ENCODE results near the gene PRKN. TPM values are rescaled to one million over a fixed set of nuclear protein-coding genes. Genes with fewer than 3 reads are reported as not detected.

PRKN gene
- total RNA-seq, 2 donors from 2014 or later = 3.3 to 4.8 TPM

GRCh38 chr6:162385980-162386379 is 341.6 kb downstream of the PRKN start:
- WGBS, 2 experiments (ENCODE audit: insufficient coverage in 1 of 2, insufficient read length in 1 of 2) = 87% methylated on average over 2 of the region's 4 CpGs; no CpG with 5 or more reads in 1 of the 2 experiments
- H3K4me3 Mint-ChIP-seq = no peak overlapping the region
- H3K9me3 ChIP-seq (ENCODE audit: control insufficient read depth, low read length) = no peaks in the 10 kb centered on the region
- no peak for TF ChIP-seq CTCF (conservative IDR thresholded peaks at IDR 0.05)
- no peaks in the 10 kb centered on the region for H3K9me3 Mint-ChIP-seq
- no peak overlapping the region for H3K4me3 ChIP-seq (ENCODE audit: low read length)
- no peaks in the 10 kb centered on the region for H3K27me3 ChIP-seq (ENCODE audit: control insufficient read depth, insufficient read depth, low read length, poor library complexity, severe bottlenecking)
- no peaks in the 10 kb centered on the region for H3K36me3 Mint-ChIP-seq (ENCODE audit: low read depth)
- no peak for DNase-seq
- no peak overlapping the region for H3K27ac Mint-ChIP-seq
- H3K4me1 Mint-ChIP-seq = no peaks in the 10 kb centered on the region
- H3K27ac ChIP-seq (ENCODE audit: low read depth, low read length) = no peak overlapping the region
- H3K36me3 ChIP-seq (ENCODE audit: control insufficient read depth, insufficient read depth, low read length) = no peaks in the 10 kb centered on the region
- H3K27me3 Mint-ChIP-seq (ENCODE audit: insufficient read depth) = no peaks in the 10 kb centered on the region
- no peaks in the 10 kb centered on the region for H3K4me1 ChIP-seq (ENCODE audit: control insufficient read depth, insufficient read depth, low read length)
- no peak overlapping the region for H3K9ac ChIP-seq (ENCODE audit: extremely low read depth, low read length, poor library complexity, severe bottlenecking)

- no peak for DNase-seq
These were observed 347.7 kb downstream of the PRKN start for GRCh38 chr6:162379757-162380409.

GRCh38 chr6:162377735-162378134 is 349.8 kb downstream of the PRKN start:
- Histone ChIP-seq H3K9ac (ENCODE audit: extremely low read depth, low read length, poor library complexity, severe bottlenecking) (no peak overlapping the region), H3K4me3 (ENCODE audit: low read length) (no peak overlapping the region), H3K36me3 (ENCODE audit: control insufficient read depth, insufficient read depth, low read length) (no peaks in the 10 kb centered on the region), H3K27ac (ENCODE audit: low read depth, low read length) (no peak overlapping the region), H3K4me1 (ENCODE audit: control insufficient read depth, insufficient read depth, low read length) (no peaks in the 10 kb centered on the region), H3K27me3 (ENCODE audit: control insufficient read depth, insufficient read depth, low read length, poor library complexity, severe bottlenecking) (no peaks in the 10 kb centered on the region), H3K9me3 (ENCODE audit: control insufficient read depth, low read length) (no peaks in the 10 kb centered on the region)
- H3K27ac Mint-ChIP-seq = no peak overlapping the region
- no peaks in the 10 kb centered on the region for H3K27me3 Mint-ChIP-seq (ENCODE audit: insufficient read depth)
- no peaks in the 10 kb centered on the region for H3K36me3 Mint-ChIP-seq (ENCODE audit: low read depth)
- peaks cover 6% of the 10 kb centered on the region for H3K4me1 Mint-ChIP-seq
- no peaks in the 10 kb centered on the region for H3K9me3 Mint-ChIP-seq
- no peak overlapping the region for H3K4me3 Mint-ChIP-seq
- DNase-seq = no peak
- no peak for TF ChIP-seq CTCF (conservative IDR thresholded peaks at IDR 0.05)
- WGBS, 2 experiments (ENCODE audit: insufficient coverage in 1 of 2, insufficient read length in 1 of 2) = 94 to 100% methylated on average over 5 to 7 of the region's 7 CpGs

More at GRCh38 chr6:162379757-162380409, 347.7 kb downstream of the PRKN start:
- TF ChIP-seq CTCF (conservative IDR thresholded peaks at IDR 0.05) = no peak
- no peaks in the 10 kb centered on the region for H3K4me1 ChIP-seq (ENCODE audit: control insufficient read depth, insufficient read depth, low read length)
- H3K36me3 ChIP-seq (ENCODE audit: control insufficient read depth, insufficient read depth, low read length) = no peaks in the 10 kb centered on the region
- H3K27me3 Mint-ChIP-seq (ENCODE audit: insufficient read depth) = no peaks in the 10 kb centered on the region
- H3K4me3 ChIP-seq (ENCODE audit: low read length) = no peak overlapping the region
- H3K36me3 Mint-ChIP-seq (ENCODE audit: low read depth) = no peaks in the 10 kb centered on the region
- no peak overlapping the region for H3K27ac Mint-ChIP-seq
- no peak overlapping the region for H3K4me3 Mint-ChIP-seq
- H3K4me1 Mint-ChIP-seq = peaks cover 6% of the 10 kb centered on the region
- H3K27ac ChIP-seq (ENCODE audit: low read depth, low read length) = no peak overlapping the region
- H3K27me3 ChIP-seq (ENCODE audit: control insufficient read depth, insufficient read depth, low read length, poor library complexity, severe bottlenecking) = no peaks in the 10 kb centered on the region
- no peak overlapping the region for H3K9ac ChIP-seq (ENCODE audit: extremely low read depth, low read length, poor library complexity, severe bottlenecking)
- no peaks in the 10 kb centered on the region for H3K9me3 Mint-ChIP-seq
- WGBS, 2 experiments (ENCODE audit: insufficient coverage in 1 of 2, insufficient read length in 1 of 2) = 92% methylated on average over 5 of the region's 5 CpGs; no CpG with 5 or more reads in 1 of the 2 experiments
- no peaks in the 10 kb centered on the region for H3K9me3 ChIP-seq (ENCODE audit: control insufficient read depth, low read length)

All from endodermal cell (in vitro differentiated cells).